ENCODE data around the gene HHIPL1.

The HHIPL1 gene

DNA sequence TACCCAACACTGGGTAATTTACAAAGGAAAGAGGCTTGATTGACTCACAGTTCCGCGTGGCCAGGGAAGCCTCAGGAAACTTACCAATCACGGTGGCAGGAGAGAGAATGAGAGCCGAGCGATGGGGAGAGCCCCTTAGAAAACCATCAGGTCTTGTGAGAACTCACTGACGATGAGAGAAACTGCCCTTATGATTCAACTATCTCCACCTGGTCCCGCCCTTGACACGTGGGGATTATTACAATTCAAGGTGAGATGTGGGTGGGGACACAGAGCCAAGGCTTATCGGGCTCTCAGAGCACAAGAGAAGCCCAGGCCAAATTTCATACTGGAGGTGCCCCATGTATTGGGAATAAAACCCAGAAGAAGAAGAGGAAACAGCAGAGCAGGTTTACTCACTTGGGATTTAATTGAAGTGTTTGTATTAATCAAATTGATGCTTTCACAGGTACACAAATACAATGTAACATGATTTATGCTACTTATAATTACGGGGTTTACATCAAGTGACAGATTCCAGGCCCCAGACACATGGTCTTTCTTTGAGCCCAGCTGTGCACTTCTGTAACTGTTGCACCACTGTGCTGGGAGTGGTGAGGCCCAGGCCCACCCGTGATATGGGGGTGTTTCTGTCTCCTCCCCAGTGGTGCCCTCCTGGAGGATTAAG lies 32.7 kb upstream of the HHIPL1 start:
- no peak for DNase-seq

DNA sequence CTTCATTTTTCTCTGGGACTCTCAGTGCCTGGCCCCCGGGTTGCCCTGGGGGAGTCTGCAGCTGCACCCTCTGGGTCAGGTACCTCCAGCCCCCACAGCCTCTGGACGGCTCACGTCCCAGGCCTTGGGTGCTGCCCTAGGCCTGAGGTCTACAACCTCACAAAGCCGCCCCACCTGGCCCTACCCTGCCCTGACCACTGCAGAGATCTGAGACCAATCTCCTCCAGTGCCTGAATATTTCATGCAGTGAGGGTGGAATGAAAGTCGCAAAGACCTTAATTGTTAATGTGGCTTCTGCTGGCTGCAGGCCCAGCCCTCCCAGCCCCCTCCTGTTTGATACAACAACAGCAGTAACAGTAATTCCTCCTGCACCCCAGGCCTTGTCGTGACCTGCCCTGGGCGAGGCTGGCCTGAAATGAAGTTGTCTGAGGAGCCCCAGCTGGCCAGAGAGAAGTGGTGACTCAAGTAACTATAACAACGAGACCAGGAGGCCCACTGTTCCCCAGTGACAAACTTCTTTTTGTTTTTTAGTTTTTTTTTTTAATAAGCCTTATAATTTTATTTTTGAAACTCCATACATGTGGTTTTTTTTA lies 32.1 kb upstream of the HHIPL1 start:
- no peak for DNase-seq

GRCh38 chr14:99615497-99616157 lies 29.3 kb upstream of the HHIPL1 start:
- no peak for DNase-seq

DNA sequence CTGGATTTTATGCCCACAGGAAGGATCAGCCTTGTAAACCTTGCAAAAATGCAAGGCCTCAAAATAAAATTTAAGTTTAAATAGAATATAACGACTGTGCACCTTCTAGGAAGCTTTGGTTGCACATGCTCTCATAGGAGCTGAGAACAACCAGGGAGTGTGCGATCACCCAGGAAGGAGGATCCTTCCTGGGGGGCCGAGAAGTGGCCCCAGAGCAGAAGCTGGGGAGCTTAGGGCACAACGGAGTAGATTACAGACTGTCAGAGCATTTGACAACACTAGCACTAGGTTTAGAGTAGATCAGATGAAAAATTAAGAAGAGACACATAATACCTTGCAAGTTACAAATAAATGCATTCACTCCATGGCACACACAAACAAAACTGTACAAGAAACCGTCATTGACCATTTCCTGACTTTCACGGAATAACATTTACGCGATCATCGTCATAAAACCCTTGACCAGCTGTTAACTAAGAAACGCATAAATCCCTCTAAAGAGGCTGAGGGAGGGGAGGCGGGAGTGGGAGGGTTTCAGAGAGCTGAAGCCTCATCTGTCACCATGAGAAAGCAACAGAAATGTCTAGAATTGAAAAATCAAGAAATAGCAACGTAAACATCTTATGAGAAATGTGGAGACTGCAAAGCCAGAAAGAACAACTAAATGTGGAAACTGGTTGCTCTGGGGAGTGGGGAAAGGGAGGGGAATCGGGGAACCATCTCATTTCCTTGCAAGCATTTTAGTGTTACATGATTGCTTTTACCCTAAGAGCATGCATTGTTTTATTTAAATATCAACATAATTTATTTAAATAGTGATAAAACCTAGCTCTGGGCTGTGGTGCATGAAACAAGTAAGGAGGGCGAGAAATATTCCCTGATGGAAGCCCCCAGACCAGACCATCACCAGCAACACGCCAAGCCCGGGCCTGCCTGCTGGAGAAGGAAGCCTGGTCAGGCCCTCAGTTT lies 27.8 kb upstream of the HHIPL1 start:
- DNase-seq, result no peak

- DNase-seq, result no peak
These were observed 24.8 kb upstream of the HHIPL1 start for GRCh38 chr14:99619835-99620834.

DNA sequence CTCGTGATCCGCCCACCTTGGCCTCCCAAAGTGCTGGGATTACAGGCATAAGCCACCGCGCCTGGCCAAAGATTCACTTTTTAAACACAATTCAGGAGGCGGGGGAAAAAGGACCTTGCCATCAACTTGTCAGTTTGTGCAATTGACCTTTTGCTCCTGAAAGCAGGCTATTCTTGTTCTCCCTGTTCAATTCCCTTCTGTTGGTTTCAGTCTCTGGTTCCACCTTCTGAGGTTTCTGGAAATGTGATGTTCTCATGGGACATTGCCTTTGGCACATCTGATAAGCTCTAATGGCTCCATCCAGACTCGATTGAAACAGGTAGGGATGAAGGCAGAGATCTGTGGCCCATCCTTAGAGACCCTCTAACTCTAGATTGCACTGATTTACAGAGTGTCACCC lies 23.0 kb upstream of the HHIPL1 start:
- no peak for DNase-seq

GRCh38 chr14:99624024-99624423 lies 20.9 kb upstream of the HHIPL1 start:
- no peak for DNase-seq

DNA sequence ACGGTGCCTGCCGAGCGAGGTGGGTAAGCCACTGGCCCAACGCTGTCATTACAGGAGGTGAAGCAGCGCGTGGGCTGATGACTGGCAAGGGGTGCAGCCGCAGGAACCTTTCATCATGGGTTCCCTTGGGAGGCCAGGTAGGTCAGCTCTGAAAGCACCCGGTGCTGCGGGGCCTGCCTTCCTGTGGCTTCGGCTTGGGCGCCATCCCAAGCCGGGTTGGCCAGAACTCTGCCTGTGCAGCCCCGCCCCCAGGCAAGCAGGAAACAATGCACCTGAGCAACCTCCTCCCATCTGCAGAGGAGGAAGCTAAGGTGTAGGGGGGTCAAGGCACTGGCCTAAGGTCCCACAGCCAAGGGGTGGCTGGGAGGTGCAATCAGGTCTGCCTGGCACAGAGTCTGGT lies 20.0 kb upstream of the HHIPL1 start:
- DNase-seq, result no peak

- DNase-seq, result no peak
These were observed 19.5 kb upstream of the HHIPL1 start for GRCh38 chr14:99625476-99625875.

DNA sequence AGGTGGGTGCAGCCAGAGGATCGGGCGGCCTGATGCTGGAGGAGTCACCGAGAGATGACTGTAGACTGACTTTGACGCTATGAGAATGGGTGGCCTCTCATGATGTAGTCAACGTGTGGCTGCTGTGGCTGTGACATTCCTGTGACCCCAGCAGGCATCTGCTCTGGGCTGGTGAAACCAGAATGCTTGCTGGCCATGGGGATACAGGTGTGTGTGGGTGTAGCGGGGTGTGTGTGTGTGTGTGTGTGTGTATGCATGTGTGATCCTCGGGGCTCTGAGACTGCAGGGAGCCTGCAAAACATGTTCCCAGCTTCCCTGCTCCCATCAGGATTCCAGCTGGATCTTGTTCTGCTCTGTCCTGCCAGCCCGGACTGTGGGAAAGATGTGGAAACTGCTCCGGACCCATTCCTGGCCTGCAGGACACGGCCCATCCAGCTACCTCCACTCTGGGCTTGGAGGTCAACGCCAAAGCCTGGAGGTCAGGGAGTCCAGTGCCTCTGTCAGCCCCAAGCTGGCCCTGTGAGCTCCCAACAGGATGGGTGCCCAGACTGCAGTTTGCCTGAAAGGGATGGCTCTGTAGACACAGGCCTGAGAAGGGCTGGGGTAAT lies 18.8 kb upstream of the HHIPL1 start:
- DNase-seq, result no peak

DNA sequence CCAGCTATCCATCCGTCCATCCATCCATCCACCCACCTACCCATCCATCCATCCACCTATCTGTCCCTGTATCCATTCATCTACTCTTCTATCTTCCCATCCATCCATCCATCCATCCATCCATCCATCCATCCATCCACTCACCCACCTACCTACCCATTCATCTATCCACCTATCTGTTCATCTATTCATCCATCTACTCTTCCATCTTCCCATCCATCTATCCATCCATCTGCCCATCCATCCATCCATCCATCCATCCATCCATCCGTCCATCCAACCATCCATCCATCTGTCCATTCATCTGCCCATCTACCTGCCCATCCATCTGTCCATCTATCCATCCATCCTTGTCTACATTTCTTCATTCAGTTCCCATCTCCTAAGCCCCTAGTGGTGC lies 17.8 kb upstream of the HHIPL1 start:
- no peak for DNase-seq

DNA sequence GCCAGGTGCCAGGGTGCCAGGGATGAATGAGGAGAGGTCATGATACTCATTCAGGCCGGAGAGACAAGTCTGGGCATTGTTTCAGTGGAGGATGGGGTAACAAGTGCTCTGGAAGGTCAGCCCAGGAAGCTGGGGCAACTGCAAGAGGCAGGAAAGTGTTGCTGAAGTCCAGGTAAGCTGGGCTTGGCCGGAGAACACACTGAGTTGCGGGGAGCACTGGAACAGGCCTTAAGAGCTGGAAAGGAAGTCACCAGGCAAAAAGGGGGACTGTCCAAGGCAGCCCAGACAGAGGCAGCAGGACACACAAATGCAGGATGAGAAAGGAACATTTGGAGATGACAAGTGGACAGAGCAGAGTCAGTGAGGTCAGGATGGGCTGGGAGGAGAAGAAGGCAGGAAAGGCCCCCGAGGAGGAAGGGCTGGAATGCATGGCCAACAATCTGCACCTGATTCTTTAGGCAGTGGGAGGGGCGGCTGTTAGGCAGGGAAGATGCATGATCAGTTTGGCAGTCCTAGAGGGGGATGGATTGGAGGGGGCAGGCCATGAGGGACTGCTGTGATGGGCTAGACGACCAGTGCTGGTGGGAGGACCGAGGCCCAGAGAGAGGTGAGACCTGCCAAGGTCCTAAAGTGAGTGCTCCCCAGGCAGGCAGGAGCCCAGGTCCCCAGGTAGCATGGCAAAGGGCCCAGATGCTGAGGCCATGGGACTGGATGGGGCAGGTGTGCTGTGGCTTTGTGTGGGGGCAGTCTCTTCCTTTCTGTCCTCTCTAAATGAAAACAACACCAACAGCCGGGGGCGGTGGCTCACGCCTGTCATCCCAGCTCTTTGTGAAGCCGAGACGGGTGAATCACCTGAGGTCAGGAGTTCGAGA lies 17.2 kb upstream of the HHIPL1 start:
- DNase-seq, result no peak

GRCh38 chr14:99628887-99629618 lies 15.9 kb upstream of the HHIPL1 start:
- peak; percentile 60 to 65 for DNase-seq

DNA sequence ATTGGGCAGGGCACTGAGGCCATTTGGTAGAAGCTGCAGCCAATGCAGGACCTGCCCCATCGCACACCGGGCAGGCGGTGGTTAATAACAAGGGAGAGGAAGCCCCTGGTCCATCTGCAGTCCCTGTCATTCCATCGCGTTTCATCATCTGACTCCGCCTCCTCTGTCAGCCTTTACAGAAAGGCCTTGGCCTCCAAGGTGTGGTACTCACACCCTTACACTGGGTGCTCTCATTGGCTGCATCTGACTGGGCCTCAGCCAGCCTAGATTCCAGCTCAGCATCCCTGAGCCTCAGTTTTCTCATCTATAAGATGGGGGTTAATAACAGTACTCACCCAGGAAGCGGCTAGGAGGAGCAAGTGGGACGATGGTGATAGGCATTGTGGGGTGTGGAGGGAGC lies 14.7 kb upstream of the HHIPL1 start:
- no peak for DNase-seq

DNA sequence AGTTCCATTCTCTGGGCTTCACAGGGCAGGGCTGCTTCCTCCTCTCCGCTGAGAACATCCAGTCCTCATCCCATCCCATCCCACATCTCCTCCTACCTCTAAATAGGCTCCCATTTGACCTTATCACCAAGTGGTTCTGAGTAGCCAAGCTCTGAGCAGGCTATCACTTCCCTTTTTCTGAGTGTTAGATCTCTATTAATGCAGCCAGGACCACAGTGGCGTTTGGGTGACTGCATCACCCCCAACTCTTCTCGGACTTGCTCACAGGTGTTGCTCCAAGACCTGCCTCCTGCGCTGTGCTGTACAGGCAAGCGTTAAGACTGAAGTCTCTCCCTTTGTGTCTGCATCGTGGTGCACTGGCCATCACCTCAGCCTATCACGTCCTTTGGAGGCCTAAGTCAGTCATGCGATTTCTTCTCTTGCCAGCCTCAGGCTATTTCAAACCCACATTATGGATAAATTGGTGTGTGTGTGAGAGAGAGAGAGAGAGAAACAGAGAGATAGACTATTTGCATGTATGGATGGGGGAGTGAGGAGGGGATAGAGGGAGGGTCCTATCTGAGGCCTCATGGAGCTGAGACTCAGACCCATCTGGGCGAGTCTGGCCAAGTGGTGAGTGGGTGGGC lies 12.4 kb upstream of the HHIPL1 start:
- DNase-seq, result no peak

DNA sequence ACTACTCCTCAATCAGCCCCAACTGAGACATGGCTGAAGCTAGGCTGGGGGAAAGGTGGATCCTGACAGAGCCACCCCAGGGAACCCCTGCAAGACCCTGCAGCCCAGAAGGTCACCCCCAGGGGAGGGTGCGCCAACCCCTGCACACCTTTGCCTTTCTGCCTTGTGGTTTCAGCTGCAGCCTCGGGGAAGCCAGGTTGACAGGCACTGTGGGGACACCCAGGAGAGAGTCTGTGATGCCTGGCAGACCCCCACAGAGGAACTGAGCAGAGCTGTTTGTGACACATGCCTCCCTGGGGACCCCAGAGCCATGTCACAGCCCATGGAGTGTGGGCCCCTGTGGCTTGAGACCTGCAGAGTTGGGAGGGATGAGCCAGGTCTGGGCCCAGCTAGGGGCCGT lies 11.8 kb upstream of the HHIPL1 start:
- no peak for DNase-seq

GRCh38 chr14:99633918-99634317 lies 11.0 kb upstream of the HHIPL1 start:
- DNase-seq, result no peak

DNA sequence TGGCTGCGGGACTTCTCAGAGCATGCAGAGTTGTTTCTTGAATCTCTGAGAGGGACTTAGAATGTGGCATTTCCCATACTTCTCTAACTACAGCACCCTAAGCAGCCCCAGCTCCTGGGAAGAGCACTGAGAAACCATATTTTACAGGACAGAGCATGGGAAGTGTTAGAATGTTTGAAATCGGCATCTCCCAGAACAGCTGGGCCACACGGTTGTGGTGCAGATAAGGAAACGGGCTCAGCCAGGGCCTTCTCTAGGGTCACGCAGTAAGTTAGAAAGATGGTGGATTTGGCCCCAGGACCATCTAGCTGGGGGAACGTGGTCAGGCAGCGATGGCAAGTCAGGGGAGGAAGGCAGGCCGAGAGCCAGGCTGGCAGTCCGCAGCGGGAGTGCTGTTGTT lies 10.5 kb upstream of the HHIPL1 start:
- no peak for DNase-seq

DNA sequence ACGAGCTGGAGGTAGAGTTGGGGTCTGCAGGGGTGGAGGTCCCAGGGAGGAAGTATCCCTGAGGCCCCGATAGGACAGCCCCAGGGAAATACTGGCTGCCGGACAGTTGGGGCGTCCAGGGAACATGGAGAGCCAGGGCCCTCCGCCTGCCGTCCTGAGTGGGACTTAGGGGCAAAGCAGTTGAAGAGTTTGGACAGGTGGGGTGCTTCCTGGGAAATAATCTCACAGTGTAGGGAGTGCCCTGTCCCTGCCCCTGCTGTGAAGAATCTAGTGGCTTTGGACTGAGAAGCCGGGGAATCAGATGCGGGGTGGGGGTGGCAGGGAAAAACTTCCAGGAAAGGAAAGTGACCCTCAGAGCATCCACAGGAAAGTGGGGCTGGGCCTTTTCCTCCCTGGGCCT lies 9.8 kb upstream of the HHIPL1 start:
- DNase-seq, result no peak
